K562 (cell line): Measurements from ENCODE around the gene ERN1. TPM values are rescaled to one million over a fixed set of nuclear protein-coding genes. Genes with fewer than 3 reads are reported as not detected.

Experiments used
- BCOR ChIP-seq: fragments of 450-650 bp; IDR thresholded peaks from 2 replicates; pipeline ENCODE4 v1.6.1; 2016
- CBX5 ChIP-seq: IDR thresholded peaks from 2 replicates; pipeline ENCODE4 v1.6.1; 2014; ENCODE audit warnings: low read depth, borderline replicate concordance
- DMBX1 ChIP-seq: fragments of 250-450 bp; sonication (Bioruptor Pico); IDR thresholded peaks from 2 replicates; pipeline ENCODE4 v1.8.0; 2022; ENCODE audit warnings: inconsistent platforms, mild to moderate bottlenecking, moderate library complexity, borderline replicate concordance
- FOXJ2 ChIP-seq: fragments of 200-800 bp; sonication (Bioruptor generic); IDR thresholded peaks from 2 replicates; pipeline ENCODE4 v1.6.1; 2016; ENCODE audit warnings: missing genetic modification characterization, missing compliant biosample characterization
- GATA2 ChIP-seq: sonication (generic); formaldehyde crosslinking; IDR thresholded peaks from 2 replicates; pipeline ENCODE4 v1.4.0; 2020; ENCODE audit warnings: mild to moderate bottlenecking, missing genetic modification reagents
- MYBL2 ChIP-seq, 2 experiments: fragments of 450-650 bp in 1 of 2; sonication (generic) in 1 of 2; formaldehyde crosslinking in 1 of 2; IDR thresholded peaks; 2 replicates each; pipeline versions ENCODE4 v1.6.1 to v1.8.1; 2017 to 2022; ENCODE audit warnings: borderline replicate concordance in 1 of 2, inconsistent platforms in 1 of 2, low read depth in 1 of 2, mild to moderate bottlenecking in 1 of 2, missing genetic modification reagents in 1 of 2, moderate library complexity in 1 of 2
- NFRKB ChIP-seq: fragments of 450-650 bp; IDR thresholded peaks from 2 replicates; pipeline ENCODE4 v1.6.1; 2016; ENCODE audit warnings: low read depth
- polyA plus RNA-seq, 8 experiments: library from polyadenylated mRNA; depleted of rRNA in 4 of 8; stranded (reverse) in 5 of 8; unstranded in 3 of 8; fragments of >200 nt; fragmentation: Nextera tagmentation in 2 of 8; fragmentation: Illumina TruSeq in 1 of 8; extraction: Ambion mirVana in 2 of 8; extraction: Trizol in 1 of 8; gene quantifications; 2 replicates each; pipeline versions ENCODE4 v1.2.1 to v1.2.3, GENCODE V29; 2011 to 2014; ENCODE audit warnings: inconsistent platforms in 1 of 8, missing spikeins in 1 of 8
- total RNA-seq, 7 experiments: library from RNA; depleted of rRNA in 6 of 7; stranded (reverse); fragments of >200 nt in 6 of 7; fragmentation: Illumina TruSeq in 2 of 7; extraction: Trizol in 2 of 7; gene quantifications; 2 replicates each; pipeline versions ENCODE4 v1.2.1 to v1.2.3, GENCODE V29; 2011 to 2021; ENCODE audit warnings: low replicate concordance in 1 of 7
- TF ChIP-seq, protein P1 (sequence below): sonication (generic); IDR thresholded peaks from 2 replicates; pipeline ENCODE4 v1.6.1; 2016
- TF ChIP-seq, protein P2 (sequence below): fragments of 250-450 bp; sonication (Bioruptor Pico); IDR thresholded peaks from 2 replicates; pipeline ENCODE4 v1.9.0; 2021; ENCODE audit warnings: mild to moderate bottlenecking
- TF ChIP-seq, protein P3 (sequence below), 2 experiments: fragments of 450-650 bp in 1 of 2; IDR thresholded peaks; 2 replicates each; pipeline ENCODE4 v1.6.1; 2011 to 2017; ENCODE audit warnings: low read depth in 2 of 2, antibody characterized with exemption in 1 of 2, borderline replicate concordance in 1 of 2, low read length in 1 of 2, mild to moderate bottlenecking in 1 of 2, mixed read lengths in 1 of 2; ENCODE audit not compliant: control insufficient read depth in 1 of 2
- TF ChIP-seq, protein P4 (sequence below): sonication (generic); formaldehyde crosslinking; IDR thresholded peaks from 2 replicates; pipeline ENCODE4 v1.8.1; 2022; ENCODE audit warnings: missing genetic modification reagents

ERN1 gene
- total and polyA plus RNA-seq, 9 of the 15 experiments (the other 6 are each of a cell fraction or from before 2014, with no cell fraction given) = 2.1 to 22.5 (median 7.3) TPM

DNA sequence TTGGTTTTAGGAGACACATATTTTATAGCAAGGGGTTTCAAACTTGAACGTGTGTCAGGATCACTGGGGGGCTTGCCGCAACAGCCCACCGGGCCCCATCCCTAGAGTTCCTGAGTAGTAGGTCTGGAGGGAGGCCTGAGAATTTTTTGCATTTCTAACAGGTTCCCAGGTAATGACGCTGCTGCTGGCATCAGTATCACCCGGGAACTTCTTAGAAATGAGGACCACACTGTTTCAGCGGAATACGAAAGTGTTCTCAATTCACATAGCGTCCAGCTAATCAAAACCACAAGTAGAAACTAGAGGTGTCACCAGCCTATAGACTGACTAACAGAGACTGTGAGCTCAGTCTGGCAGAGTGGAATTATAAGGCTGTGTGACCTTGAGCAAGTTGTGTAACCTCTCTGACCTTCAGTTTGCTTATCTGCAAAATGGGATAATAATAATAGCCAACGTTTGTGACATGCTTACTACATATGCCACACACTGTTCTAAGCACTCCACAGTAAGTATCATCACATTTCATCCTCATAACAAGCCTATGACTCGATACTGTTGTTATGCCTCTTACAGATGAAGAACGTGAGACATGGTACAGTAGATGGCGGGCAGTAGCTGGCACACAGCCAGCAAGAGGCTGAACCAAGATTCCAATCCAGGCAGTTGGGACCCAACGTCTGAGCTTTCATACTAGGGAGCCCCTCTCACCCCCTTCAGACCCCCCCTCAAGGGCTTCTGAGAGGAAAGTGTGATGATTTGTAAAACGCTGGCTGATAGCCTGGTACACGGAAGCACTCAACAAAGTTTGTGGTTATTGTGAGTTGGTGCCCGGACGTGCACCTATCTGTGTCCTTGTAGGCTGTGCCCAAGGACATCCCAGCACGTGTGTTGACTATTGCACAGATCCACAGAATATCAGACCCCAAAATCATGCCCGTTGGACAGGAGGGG is 104.9 kb downstream of the ERN1 start (continued):
- TF ChIP-seq, protein P1, sequence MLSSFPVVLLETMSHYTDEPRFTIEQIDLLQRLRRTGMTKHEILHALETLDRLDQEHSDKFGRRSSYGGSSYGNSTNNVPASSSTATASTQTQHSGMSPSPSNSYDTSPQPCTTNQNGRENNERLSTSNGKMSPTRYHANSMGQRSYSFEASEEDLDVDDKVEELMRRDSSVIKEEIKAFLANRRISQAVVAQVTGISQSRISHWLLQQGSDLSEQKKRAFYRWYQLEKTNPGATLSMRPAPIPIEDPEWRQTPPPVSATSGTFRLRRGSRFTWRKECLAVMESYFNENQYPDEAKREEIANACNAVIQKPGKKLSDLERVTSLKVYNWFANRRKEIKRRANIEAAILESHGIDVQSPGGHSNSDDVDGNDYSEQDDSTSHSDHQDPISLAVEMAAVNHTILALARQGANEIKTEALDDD = no peak
- TF ChIP-seq DMBX1 (no peak), GATA2 (no peak), FOXJ2 (tag) (no peak), NFRKB (0 out of 2 replicates have a peak, but pooled peaks have one; percentile 10), MYBL2 (IDR thresholded peaks at IDR 0.05; ENCODE audit: low read depth) (no peak), MYBL2 (CRISPR knock-in tag; IDR thresholded peaks at IDR 0.05; ENCODE audit: borderline replicate concordance) (no peak), BCOR (peak; percentile 98), CBX5 (no peak)
- TF ChIP-seq, protein P2, sequence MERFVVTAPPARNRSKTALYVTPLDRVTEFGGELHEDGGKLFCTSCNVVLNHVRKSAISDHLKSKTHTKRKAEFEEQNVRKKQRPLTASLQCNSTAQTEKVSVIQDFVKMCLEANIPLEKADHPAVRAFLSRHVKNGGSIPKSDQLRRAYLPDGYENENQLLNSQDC (CRISPR knock-in tag) = no peak
- TF ChIP-seq, protein P3, sequence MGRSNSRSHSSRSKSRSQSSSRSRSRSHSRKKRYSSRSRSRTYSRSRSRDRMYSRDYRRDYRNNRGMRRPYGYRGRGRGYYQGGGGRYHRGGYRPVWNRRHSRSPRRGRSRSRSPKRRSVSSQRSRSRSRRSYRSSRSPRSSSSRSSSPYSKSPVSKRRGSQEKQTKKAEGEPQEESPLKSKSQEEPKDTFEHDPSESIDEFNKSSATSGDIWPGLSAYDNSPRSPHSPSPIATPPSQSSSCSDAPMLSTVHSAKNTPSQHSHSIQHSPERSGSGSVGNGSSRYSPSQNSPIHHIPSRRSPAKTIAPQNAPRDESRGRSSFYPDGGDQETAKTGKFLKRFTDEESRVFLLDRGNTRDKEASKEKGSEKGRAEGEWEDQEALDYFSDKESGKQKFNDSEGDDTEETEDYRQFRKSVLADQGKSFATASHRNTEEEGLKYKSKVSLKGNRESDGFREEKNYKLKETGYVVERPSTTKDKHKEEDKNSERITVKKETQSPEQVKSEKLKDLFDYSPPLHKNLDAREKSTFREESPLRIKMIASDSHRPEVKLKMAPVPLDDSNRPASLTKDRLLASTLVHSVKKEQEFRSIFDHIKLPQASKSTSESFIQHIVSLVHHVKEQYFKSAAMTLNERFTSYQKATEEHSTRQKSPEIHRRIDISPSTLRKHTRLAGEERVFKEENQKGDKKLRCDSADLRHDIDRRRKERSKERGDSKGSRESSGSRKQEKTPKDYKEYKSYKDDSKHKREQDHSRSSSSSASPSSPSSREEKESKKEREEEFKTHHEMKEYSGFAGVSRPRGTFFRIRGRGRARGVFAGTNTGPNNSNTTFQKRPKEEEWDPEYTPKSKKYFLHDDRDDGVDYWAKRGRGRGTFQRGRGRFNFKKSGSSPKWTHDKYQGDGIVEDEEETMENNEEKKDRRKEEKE (IDR thresholded peaks at IDR 0.05; ENCODE audit: borderline replicate concordance in 1 of 2, control insufficient read depth in 1 of 2, low read depth in 2 of 2, low read length in 1 of 2) = no peak
- TF ChIP-seq, protein P4, sequence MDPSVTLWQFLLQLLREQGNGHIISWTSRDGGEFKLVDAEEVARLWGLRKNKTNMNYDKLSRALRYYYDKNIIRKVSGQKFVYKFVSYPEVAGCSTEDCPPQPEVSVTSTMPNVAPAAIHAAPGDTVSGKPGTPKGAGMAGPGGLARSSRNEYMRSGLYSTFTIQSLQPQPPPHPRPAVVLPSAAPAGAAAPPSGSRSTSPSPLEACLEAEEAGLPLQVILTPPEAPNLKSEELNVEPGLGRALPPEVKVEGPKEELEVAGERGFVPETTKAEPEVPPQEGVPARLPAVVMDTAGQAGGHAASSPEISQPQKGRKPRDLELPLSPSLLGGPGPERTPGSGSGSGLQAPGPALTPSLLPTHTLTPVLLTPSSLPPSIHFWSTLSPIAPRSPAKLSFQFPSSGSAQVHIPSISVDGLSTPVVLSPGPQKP (CRISPR knock-in tag) = no peak
